Right atrium auricular region (tissue), 2 donors: ENCODE results near the gene SPATA13. TPM values are rescaled to one million over a fixed set of nuclear protein-coding genes. Genes with fewer than 3 reads are reported as not detected.

ENCODE experiments used
- DNase-seq: peaks from one replicate; pipeline ENCODE4 v3.0.0-alpha.2; 2019; ENCODE audit warnings: low spot score
- H3K27ac ChIP-seq, 2 donors: fragments of 200-600 bp; sonication (generic); 1 replicate in 1 of 2; 2 replicates in 1 of 2; pipeline ENCODE4 v1.5.1; 2016 to 2019
- H3K27me3 ChIP-seq, 2 donors: fragments of 200-600 bp; sonication (generic); one replicate each; pipeline versions ENCODE4 v1.5.1 to v1.6.0; 2017 to 2019
- H3K36me3 ChIP-seq: fragments of 200-600 bp; sonication (generic); one replicate; pipeline ENCODE4 v1.5.1; 2016
- H3K4me1 ChIP-seq, 2 donors: fragments of 200-600 bp; sonication (generic); one replicate each; pipeline versions ENCODE4 v1.5.1 to v1.6.0; 2017 to 2019
- H3K4me3 ChIP-seq, 2 donors: fragments of 200-600 bp; sonication (generic); 1 replicate in 1 of 2; 2 replicates in 1 of 2; pipeline ENCODE4 v1.5.1; 2017 to 2019; ENCODE audit warnings: mild to moderate bottlenecking in 1 of 2, moderate library complexity in 1 of 2
- H3K9me3 ChIP-seq, 2 donors: fragments of 200-600 bp; sonication (generic); one replicate each; pipeline ENCODE4 v1.5.1; 2019
- total RNA-seq, 2 donors: library from RNA; depleted of rRNA; stranded (reverse); fragments of >200 nt; gene quantifications; one replicate each; pipeline ENCODE4 v1.1.0, GENCODE V29; 2016
- TF ChIP-seq, protein P1 (sequence below), 2 donors: fragments of 200-600 bp; sonication (generic); IDR thresholded peaks; one replicate each; pipeline ENCODE4 v1.5.1; 2019; ENCODE audit warnings: antibody characterized with exemption in 2 of 2

Gene SPATA13
- total RNA-seq, 2 donors from 2014 or later = 10.0 to 14.1 TPM

DNA sequence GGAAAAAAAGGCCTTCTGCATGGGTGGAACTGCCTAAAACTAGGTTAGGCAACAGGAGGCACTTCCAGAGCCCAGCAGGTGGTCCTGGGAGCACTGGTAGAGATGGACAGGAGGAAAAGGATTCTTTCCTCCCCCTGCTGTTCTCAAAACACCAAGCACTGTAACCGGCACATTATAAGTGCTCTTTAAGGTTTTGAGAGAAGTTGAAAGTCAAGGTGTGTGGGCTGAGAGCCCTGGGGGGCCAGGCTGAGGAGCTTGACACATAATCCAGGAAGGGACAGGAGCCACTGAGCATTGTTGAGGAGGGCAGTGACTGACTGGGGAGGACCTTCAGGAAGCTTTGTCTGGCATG, 32.3 kb downstream of the SPATA13 start:
- no peak overlapping the region for H3K4me3 ChIP-seq
- H3K4me1 ChIP-seq = no peaks in the 10 kb centered on the region
- no peaks in the 10 kb centered on the region for H3K27me3 ChIP-seq
- H3K9me3 ChIP-seq = peaks cover 0 to 4% of the 10 kb centered on the region in 2 donors
- no peaks in the 10 kb centered on the region for H3K36me3 ChIP-seq
- H3K27ac ChIP-seq = no peak overlapping the region
- TF ChIP-seq, protein P1, sequence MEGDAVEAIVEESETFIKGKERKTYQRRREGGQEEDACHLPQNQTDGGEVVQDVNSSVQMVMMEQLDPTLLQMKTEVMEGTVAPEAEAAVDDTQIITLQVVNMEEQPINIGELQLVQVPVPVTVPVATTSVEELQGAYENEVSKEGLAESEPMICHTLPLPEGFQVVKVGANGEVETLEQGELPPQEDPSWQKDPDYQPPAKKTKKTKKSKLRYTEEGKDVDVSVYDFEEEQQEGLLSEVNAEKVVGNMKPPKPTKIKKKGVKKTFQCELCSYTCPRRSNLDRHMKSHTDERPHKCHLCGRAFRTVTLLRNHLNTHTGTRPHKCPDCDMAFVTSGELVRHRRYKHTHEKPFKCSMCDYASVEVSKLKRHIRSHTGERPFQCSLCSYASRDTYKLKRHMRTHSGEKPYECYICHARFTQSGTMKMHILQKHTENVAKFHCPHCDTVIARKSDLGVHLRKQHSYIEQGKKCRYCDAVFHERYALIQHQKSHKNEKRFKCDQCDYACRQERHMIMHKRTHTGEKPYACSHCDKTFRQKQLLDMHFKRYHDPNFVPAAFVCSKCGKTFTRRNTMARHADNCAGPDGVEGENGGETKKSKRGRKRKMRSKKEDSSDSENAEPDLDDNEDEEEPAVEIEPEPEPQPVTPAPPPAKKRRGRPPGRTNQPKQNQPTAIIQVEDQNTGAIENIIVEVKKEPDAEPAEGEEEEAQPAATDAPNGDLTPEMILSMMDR (IDR thresholded peaks at IDR 0.05) = no peak
- DNase-seq = no peak

DNA sequence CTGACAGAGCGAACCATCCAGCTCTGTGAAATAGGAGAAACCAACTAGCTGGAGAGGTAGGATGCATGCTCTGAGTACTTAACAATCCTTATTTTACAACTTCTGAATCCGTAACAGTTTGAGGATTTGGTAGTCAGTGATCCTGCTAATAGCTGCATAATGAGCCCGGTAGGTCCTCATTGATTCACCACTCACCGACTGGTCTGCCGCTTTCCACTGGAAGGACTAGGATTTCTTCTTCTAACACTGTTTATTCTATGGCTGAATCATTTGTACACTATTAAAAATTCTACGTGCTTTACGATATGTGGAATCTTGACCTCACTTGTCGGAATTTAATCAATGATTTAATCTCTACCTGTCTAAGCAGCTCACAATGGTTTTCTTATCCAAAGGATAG, 33.9 kb downstream of the SPATA13 start:
- Histone ChIP-seq H3K36me3 (no peaks in the 10 kb centered on the region), H3K4me3 (no peak overlapping the region), H3K27ac (no peak overlapping the region), H3K27me3 (no peaks in the 10 kb centered on the region), H3K4me1 (no peaks in the 10 kb centered on the region), H3K9me3 (no peaks in the 10 kb centered on the region)
- TF ChIP-seq, protein P1 (IDR thresholded peaks at IDR 0.05) = no peak
- DNase-seq = no peak

- no peaks in the 10 kb centered on the region for H3K36me3 ChIP-seq
- H3K27ac ChIP-seq = no peak overlapping the region
- TF ChIP-seq, protein P1 (IDR thresholded peaks at IDR 0.05) = no peak
- H3K4me3 ChIP-seq = no peak overlapping the region
- no peaks in the 10 kb centered on the region for H3K27me3 ChIP-seq
- no peaks in the 10 kb centered on the region for H3K9me3 ChIP-seq
- H3K4me1 ChIP-seq = no peaks in the 10 kb centered on the region
- DNase-seq = no peak
Observed at GRCh38 chr13:24195626-24196025, 35.1 kb downstream of the SPATA13 start.

DNA sequence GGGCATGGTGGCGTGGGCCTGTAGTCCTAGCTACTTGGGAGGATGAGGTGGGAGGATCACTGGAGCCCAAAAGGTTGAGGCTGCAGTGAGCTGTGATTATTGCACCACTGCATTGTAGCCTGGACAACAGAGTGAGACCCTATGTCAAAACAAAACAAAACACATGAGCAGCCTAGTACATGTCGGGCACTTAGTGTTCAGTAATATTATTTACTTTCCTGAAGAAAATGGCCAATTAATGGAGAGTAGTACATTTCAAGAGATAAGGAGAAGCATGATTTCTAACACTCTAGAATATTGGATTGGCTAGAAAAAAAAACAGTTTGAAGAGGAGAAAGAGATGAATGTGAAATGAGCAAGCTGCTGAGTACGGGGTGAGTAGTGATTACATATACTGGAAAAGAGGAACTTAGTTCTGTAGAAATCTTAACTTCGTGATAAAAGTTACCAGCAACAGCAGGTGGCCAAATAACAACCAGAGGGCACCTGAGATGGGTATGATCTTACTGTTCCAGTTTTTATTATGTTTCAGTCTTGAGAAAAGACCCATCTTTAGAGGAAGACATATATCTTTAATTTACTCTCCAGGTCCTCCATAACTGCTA, 36.2 kb downstream of the SPATA13 start:
- Histone ChIP-seq H3K4me1 (no peaks in the 10 kb centered on the region), H3K36me3 (no peaks in the 10 kb centered on the region), H3K27ac (no peak overlapping the region), H3K27me3 (no peaks in the 10 kb centered on the region), H3K9me3 (no peaks in the 10 kb centered on the region), H3K4me3 (no peak overlapping the region)
- no peak for DNase-seq
- TF ChIP-seq, protein P1 (IDR thresholded peaks at IDR 0.05) = no peak

- no peak overlapping the region for H3K27ac ChIP-seq
- TF ChIP-seq, protein P1 (IDR thresholded peaks at IDR 0.05) = no peak
- no peak for DNase-seq
- H3K9me3 ChIP-seq = no peaks in the 10 kb centered on the region
- no peaks in the 10 kb centered on the region for H3K4me1 ChIP-seq
- H3K36me3 ChIP-seq = no peaks in the 10 kb centered on the region
- H3K27me3 ChIP-seq = no peaks in the 10 kb centered on the region
- no peak overlapping the region for H3K4me3 ChIP-seq
Observed at GRCh38 chr13:24199016-24199415, 38.5 kb downstream of the SPATA13 start.

DNA sequence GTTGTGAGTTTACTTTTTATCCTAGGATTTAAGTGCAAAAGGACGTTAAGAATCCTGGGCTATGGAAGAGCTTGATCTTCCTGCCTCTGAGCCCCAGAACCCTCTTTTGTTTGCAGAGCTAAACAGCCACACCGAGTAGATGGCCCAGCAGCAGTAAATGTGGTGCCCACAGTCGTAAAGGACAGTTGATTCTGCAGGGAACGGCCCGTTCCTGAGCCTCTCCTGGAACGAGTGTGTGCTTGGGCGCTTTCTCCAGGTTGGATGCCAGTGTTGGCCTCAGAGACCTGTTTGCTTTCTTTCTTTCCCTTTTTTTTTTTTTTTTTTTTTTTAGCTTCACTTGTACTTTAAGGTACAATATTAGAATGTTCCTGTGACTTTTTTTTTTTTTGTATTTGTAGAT, 41.7 kb downstream of the SPATA13 start:
- Histone ChIP-seq H3K4me1 (no peaks in the 10 kb centered on the region), H3K27me3 (no peaks in the 10 kb centered on the region), H3K27ac (no peak overlapping the region), H3K4me3 (no peak overlapping the region), H3K36me3 (no peaks in the 10 kb centered on the region), H3K9me3 (no peaks in the 10 kb centered on the region)
- DNase-seq = no peak
- TF ChIP-seq, protein P1 (IDR thresholded peaks at IDR 0.05) = no peak
